Body of pancreas (tissue), 4 donors: ENCODE results near the gene TARS3.

ENCODE experiments used
- CTCF ChIP-seq, 7 experiments: fragments of 450-650 bp in 4 of 7; fragments of 200-600 bp in 3 of 7; sonication (generic) in 3 of 7; IDR thresholded peaks; one replicate each; pipeline ENCODE4 v1.5.1; 2016 to 2019; ENCODE audit warnings: antibody characterized with exemption in 7 of 7
- POLR2A ChIP-seq, 3 donors: fragments of 450-650 bp; IDR thresholded peaks; one replicate each; pipeline ENCODE4 v1.6.1; 2016; ENCODE audit warnings: antibody characterized with exemption in 3 of 3, mild to moderate bottlenecking in 2 of 3

GRCh38 chr15:101614001-101614585, 110.2 kb downstream of the TARS3 start:
- TF ChIP-seq POLR2A (IDR thresholded peaks at IDR 0.05) = no peak
- no peak for TF ChIP-seq CTCF (IDR thresholded peaks at IDR 0.05)
